Measurements from ENCODE around the gene CUL1.

CUL1 gene

DNA sequence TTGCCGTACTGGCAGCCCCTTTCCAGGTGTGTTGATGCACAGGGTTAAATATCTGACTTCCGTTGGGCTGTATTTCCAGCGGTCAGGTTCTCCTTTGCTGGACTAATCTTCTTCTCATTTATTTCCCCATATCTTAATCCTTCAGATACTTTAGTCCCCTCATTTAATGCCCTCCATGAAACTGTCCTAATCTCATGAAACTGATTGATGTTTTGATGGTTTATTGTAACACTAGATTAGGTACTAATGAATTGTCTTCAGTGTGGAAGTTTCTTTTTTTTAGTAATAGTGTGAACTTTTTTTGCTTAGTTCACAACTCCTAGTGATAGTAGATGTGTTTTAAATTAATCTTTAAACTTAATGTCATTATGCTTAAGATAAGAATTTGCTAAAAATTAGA lies 6.3 kb downstream of the CUL1 start:
- Histone ChIP-seq H2BK12ac (ENCODE audit: low read length) (no peak overlapping the region), H3K14ac (ENCODE audit: low read length) (no peak overlapping the region), H3K4ac (ENCODE audit: low read depth, low read length) (peak overlapping the region; percentile 58), H3K9me3 (ENCODE audit: insufficient read depth, low read depth, low read length) (no peaks in the 10 kb centered on the region), H3K9ac (ENCODE audit: low read length) (no peak overlapping the region), H2BK5ac (ENCODE audit: low read depth, low read length, poor library complexity) (no peak overlapping the region), H3K4me3 (ENCODE audit: low read depth, low read length) (no peak overlapping the region), H3K27me3 (ENCODE audit: insufficient read depth, low read length) (no peaks in the 10 kb centered on the region), H2AK5ac (ENCODE audit: low read length) (no peak overlapping the region), H3K36me3 (ENCODE audit: control insufficient read depth in 1 of 2, insufficient read depth in 2 of 2, low read length in 2 of 2) (no peaks in the 10 kb centered on the region), H3K79me2 (ENCODE audit: control insufficient read depth, insufficient read depth, low read length, poor library complexity) (peaks cover 22% of the 10 kb centered on the region), H3K4me1 (ENCODE audit: control insufficient read depth in 1 of 2, insufficient read depth in 2 of 2, low read length in 2 of 2) (peaks cover 14 to 22% of the 10 kb centered on the region in 2 experiments), H4K91ac (ENCODE audit: low read depth, low read length) (no peak overlapping the region), H3K79me1 (ENCODE audit: low read length) (peaks cover 5% of the 10 kb centered on the region), H4K12ac (ENCODE audit: low read depth, low read length) (no peak overlapping the region), H3K27ac (ENCODE audit: low read depth, low read length) (no peak overlapping the region), H3K18ac (ENCODE audit: low read length) (no peak overlapping the region), H3K4me2 (ENCODE audit: low read length) (no peak overlapping the region), H2BK120ac (ENCODE audit: insufficient read depth, low read length, poor library complexity) (no peak overlapping the region), H3K23ac (ENCODE audit: low read length) (no peak overlapping the region), H2AFZ (ENCODE audit: insufficient read depth, low read length, poor library complexity) (no peak overlapping the region), H4K8ac (ENCODE audit: low read depth, low read length) (no peak overlapping the region)
- no peak for DNase-seq
- no CpG with 5 or more reads among the region's 3 CpGs for WGBS (ENCODE audit: extremely low coverage, insufficient coverage, insufficient read length)

DNA sequence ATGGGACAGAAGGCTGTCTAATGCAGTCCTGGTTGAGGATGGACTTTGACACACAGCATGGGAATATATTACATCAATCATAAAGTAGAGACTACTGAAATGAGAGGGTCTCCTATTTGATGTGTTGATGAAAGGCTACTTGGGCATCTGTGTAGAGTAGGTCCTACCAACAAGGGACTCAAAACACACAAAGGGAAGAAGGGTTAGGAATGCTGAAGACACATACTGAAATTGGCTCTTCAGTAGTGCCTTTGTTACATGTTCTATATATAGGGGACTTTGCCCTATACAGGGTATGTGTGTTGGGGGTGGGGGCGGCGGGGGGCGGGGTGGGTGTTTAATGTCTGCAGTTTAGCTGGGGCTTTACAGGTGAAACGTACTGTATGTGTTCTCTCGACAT lies 7.7 kb downstream of the CUL1 start:
- H3K4me2 ChIP-seq (ENCODE audit: low read length) = no peak overlapping the region
- no peaks in the 10 kb centered on the region for H3K27me3 ChIP-seq (ENCODE audit: insufficient read depth, low read length)
- H2AFZ ChIP-seq (ENCODE audit: insufficient read depth, low read length, poor library complexity) = no peak overlapping the region
- H3K27ac ChIP-seq (ENCODE audit: low read depth, low read length) = peak overlapping the region; percentile 50
- H2AK5ac ChIP-seq (ENCODE audit: low read length) = no peak overlapping the region
- peaks cover 26% of the 10 kb centered on the region for H3K79me2 ChIP-seq (ENCODE audit: control insufficient read depth, insufficient read depth, low read length, poor library complexity)
- H3K9me3 ChIP-seq (ENCODE audit: insufficient read depth, low read depth, low read length) = no peaks in the 10 kb centered on the region
- peaks cover 5% of the 10 kb centered on the region for H3K79me1 ChIP-seq (ENCODE audit: low read length)
- no peak overlapping the region for H3K23ac ChIP-seq (ENCODE audit: low read length)
- no peak overlapping the region for H4K12ac ChIP-seq (ENCODE audit: low read depth, low read length)
- H2BK120ac ChIP-seq (ENCODE audit: insufficient read depth, low read length, poor library complexity) = no peak overlapping the region
- H3K18ac ChIP-seq (ENCODE audit: low read length) = no peak overlapping the region
- no peaks in the 10 kb centered on the region for H3K36me3 ChIP-seq (ENCODE audit: control insufficient read depth in 1 of 2, insufficient read depth in 2 of 2, low read length in 2 of 2)
- WGBS (ENCODE audit: extremely low coverage, insufficient coverage, insufficient read length) = no CpG with 5 or more reads among the region's 5 CpGs
- no peak for DNase-seq
- H2BK5ac ChIP-seq (ENCODE audit: low read depth, low read length, poor library complexity) = no peak overlapping the region
- H3K9ac ChIP-seq (ENCODE audit: low read length) = no peak overlapping the region
- peak overlapping the region; percentile 90 for H3K4ac ChIP-seq (ENCODE audit: low read depth, low read length)
- H3K14ac ChIP-seq (ENCODE audit: low read length) = no peak overlapping the region
- no peak overlapping the region for H4K91ac ChIP-seq (ENCODE audit: low read depth, low read length)
- peaks cover 14 to 21% of the 10 kb centered on the region in 2 experiments for H3K4me1 ChIP-seq (ENCODE audit: control insufficient read depth in 1 of 2, insufficient read depth in 2 of 2, low read length in 2 of 2)
- H3K4me3 ChIP-seq (ENCODE audit: low read depth, low read length) = no peak overlapping the region
- H2BK12ac ChIP-seq (ENCODE audit: low read length) = no peak overlapping the region
- no peak overlapping the region for H4K8ac ChIP-seq (ENCODE audit: low read depth, low read length)

DNA sequence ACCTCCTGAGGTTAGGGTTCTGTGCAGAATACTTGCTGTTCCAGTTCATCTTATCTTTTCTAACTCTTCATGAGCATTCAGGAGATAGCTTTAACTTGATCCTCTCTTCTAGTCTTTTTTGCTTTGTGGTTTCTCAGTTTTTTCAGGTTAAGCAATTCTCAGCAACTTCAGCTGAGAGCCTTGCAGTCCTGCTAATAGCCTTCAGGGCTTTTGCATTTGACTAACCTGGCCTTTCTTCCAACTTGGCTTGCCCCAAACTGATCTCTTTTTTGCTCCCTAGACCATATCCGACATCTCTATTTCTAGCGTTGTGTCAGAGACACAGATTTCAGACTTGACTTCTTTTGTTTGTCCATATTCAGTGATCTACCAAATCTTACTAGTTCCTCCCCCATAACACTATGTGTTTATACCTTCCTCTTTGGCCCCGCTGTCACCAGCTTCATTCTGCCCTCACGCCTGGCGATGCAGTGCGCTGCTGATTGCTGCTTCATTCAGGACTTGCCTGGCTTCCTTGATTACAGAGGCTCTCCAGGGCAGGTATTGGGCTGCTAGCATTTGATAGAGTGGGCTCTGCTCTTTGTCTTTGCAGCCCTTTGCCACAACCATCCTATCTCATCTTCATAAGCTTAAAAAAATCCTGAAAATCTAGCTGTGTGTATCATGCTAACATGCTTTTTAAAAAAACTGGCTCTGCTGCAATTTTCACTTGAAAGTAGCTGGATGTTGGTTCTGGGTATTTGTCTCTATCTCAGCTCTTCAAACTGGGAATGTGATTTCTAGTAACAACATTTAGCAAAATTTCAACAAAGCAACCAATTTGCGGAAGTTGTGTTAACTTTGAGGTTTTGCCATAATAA lies 9.6 kb downstream of the CUL1 start:
- H3K4me2 ChIP-seq (ENCODE audit: low read length) = peak overlapping the region; percentile 5
- peak; percentile 30 to 88 for DNase-seq
- peaks cover 5% of the 10 kb centered on the region for H3K79me1 ChIP-seq (ENCODE audit: low read length)
- WGBS (ENCODE audit: extremely low coverage, insufficient coverage, insufficient read length) = no CpG with 5 or more reads among the region's 7 CpGs
- H3K9ac ChIP-seq (ENCODE audit: low read length) = no peak overlapping the region
- H3K23ac ChIP-seq (ENCODE audit: low read length) = no peak overlapping the region
- H2BK12ac ChIP-seq (ENCODE audit: low read length) = no peak overlapping the region
- no peak overlapping the region for H4K8ac ChIP-seq (ENCODE audit: low read depth, low read length)
- H3K9me3 ChIP-seq (ENCODE audit: insufficient read depth, low read depth, low read length) = no peaks in the 10 kb centered on the region
- peak overlapping the region; percentile 18 for H3K4ac ChIP-seq (ENCODE audit: low read depth, low read length)
- peak overlapping the region; percentile 8 for H2BK5ac ChIP-seq (ENCODE audit: low read depth, low read length, poor library complexity)
- H3K79me2 ChIP-seq (ENCODE audit: control insufficient read depth, insufficient read depth, low read length, poor library complexity) = peaks cover 21% of the 10 kb centered on the region
- H4K12ac ChIP-seq (ENCODE audit: low read depth, low read length) = no peak overlapping the region
- H3K4me3 ChIP-seq (ENCODE audit: low read depth, low read length) = no peak overlapping the region
- peak overlapping the region; percentile 18 for H3K14ac ChIP-seq (ENCODE audit: low read length)
- no peak overlapping the region for H2BK120ac ChIP-seq (ENCODE audit: insufficient read depth, low read length, poor library complexity)
- no peaks in the 10 kb centered on the region for H3K27me3 ChIP-seq (ENCODE audit: insufficient read depth, low read length)
- no peak overlapping the region for H3K18ac ChIP-seq (ENCODE audit: low read length)
- H4K91ac ChIP-seq (ENCODE audit: low read depth, low read length) = no peak overlapping the region
- H3K36me3 ChIP-seq (ENCODE audit: control insufficient read depth in 1 of 2, insufficient read depth in 2 of 2, low read length in 2 of 2) = no peaks in the 10 kb centered on the region
- H2AK5ac ChIP-seq (ENCODE audit: low read length) = no peak overlapping the region
- H2AFZ ChIP-seq (ENCODE audit: insufficient read depth, low read length, poor library complexity) = no peak overlapping the region
- peaks cover 11 to 22% of the 10 kb centered on the region in 2 experiments for H3K4me1 ChIP-seq (ENCODE audit: control insufficient read depth in 1 of 2, insufficient read depth in 2 of 2, low read length in 2 of 2)
- peak overlapping the region; percentile 46 for H3K27ac ChIP-seq (ENCODE audit: low read depth, low read length)

DNA sequence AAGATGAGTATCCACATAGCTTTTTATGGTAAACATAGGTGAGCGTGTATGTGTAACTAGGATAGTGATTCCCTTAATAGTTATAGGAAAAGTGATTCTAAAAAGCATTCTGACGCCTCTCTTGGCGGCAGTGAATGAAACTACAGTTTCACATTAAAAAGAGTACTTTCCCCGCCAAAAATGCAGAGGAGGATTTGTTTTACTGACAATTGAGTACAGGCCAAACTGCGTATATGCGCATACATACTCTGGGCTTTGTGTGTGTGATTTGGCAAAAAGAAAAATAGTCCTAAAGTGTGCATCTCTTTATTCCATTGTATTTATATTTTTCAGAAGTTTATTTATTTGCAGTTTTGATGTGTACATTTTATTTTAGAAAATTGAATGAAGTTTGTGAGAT lies 10.3 kb downstream of the CUL1 start:
- Histone ChIP-seq H3K4me3 (ENCODE audit: low read depth, low read length) (no peak overlapping the region), H2BK5ac (ENCODE audit: low read depth, low read length, poor library complexity) (no peak overlapping the region), H3K23ac (ENCODE audit: low read length) (no peak overlapping the region), H2BK120ac (ENCODE audit: insufficient read depth, low read length, poor library complexity) (no peak overlapping the region), H3K9me3 (ENCODE audit: insufficient read depth, low read depth, low read length) (no peaks in the 10 kb centered on the region), H3K27ac (ENCODE audit: low read depth, low read length) (no peak overlapping the region), H2AK5ac (ENCODE audit: low read length) (no peak overlapping the region), H3K79me1 (ENCODE audit: low read length) (peaks cover 5% of the 10 kb centered on the region), H4K12ac (ENCODE audit: low read depth, low read length) (no peak overlapping the region), H3K4ac (ENCODE audit: low read depth, low read length) (no peak overlapping the region), H3K4me2 (ENCODE audit: low read length) (no peak overlapping the region), H2AFZ (ENCODE audit: insufficient read depth, low read length, poor library complexity) (no peak overlapping the region), H3K4me1 (ENCODE audit: control insufficient read depth in 1 of 2, insufficient read depth in 2 of 2, low read length in 2 of 2) (peaks cover 11 to 21% of the 10 kb centered on the region in 2 experiments), H3K79me2 (ENCODE audit: control insufficient read depth, insufficient read depth, low read length, poor library complexity) (peaks cover 18% of the 10 kb centered on the region), H3K27me3 (ENCODE audit: insufficient read depth, low read length) (no peaks in the 10 kb centered on the region), H4K91ac (ENCODE audit: low read depth, low read length) (no peak overlapping the region), H2BK12ac (ENCODE audit: low read length) (no peak overlapping the region), H3K14ac (ENCODE audit: low read length) (no peak overlapping the region), H4K8ac (ENCODE audit: low read depth, low read length) (no peak overlapping the region), H3K18ac (ENCODE audit: low read length) (no peak overlapping the region), H3K9ac (ENCODE audit: low read length) (no peak overlapping the region), H3K36me3 (ENCODE audit: control insufficient read depth in 1 of 2, insufficient read depth in 2 of 2, low read length in 2 of 2) (no peaks in the 10 kb centered on the region)
- peak in 1 of 2 donors; percentile 40 for DNase-seq
- WGBS (ENCODE audit: extremely low coverage, insufficient coverage, insufficient read length) = no CpG with 5 or more reads among the region's 6 CpGs

Data from trophoblast cell (in vitro differentiated cells and primary cell).